GM19438 (cell line): ENCODE data around the gene SPTBN5.

Experiments used
- ATAC-seq: cut with Tn5 transposase; IDR thresholded peaks from one replicate; pipeline ENCODE4 v1.9.1; 2021; ENCODE audit warnings: low read depth; ENCODE audit not compliant: unreplicated experiment

The SPTBN5 gene

GRCh38 chr15:41869770-41870688 is 23.8 kb downstream of the SPTBN5 start:
- ATAC-seq = no peak

GRCh38 chr15:41868321-41868720 is 25.5 kb downstream of the SPTBN5 start:
- no peak for ATAC-seq

- ATAC-seq = no peak
These were observed 26.8 kb downstream of the SPTBN5 start for GRCh38 chr15:41866872-41867579.

- no peak for ATAC-seq
These were observed 27.6 kb downstream of the SPTBN5 start for GRCh38 chr15:41866263-41866703.

- no peak for ATAC-seq
These were observed 28.3 kb downstream of the SPTBN5 start for GRCh38 chr15:41865490-41866055.

GRCh38 chr15:41862515-41863116 is 31.2 kb downstream of the SPTBN5 start:
- no peak for ATAC-seq

GRCh38 chr15:41861736-41862356 is 32.0 kb downstream of the SPTBN5 start:
- no peak for ATAC-seq

GRCh38 chr15:41860049-41860828 is 33.6 kb downstream of the SPTBN5 start:
- ATAC-seq = no peak

GRCh38 chr15:41858756-41859155 is 35.1 kb downstream of the SPTBN5 start:
- no peak for ATAC-seq

GRCh38 chr15:41857316-41857715 is 36.5 kb downstream of the SPTBN5 start:
- ATAC-seq = no peak

GRCh38 chr15:41856716-41857115 is 37.1 kb downstream of the SPTBN5 start:
- ATAC-seq = no peak

GRCh38 chr15:41856262-41856661 is 37.6 kb downstream of the SPTBN5 start:
- ATAC-seq = no peak

GRCh38 chr15:41855261-41855961 is 38.4 kb downstream of the SPTBN5 start:
- ATAC-seq = no peak

GRCh38 chr15:41854443-41854842 is 39.4 kb downstream of the SPTBN5 start:
- no peak for ATAC-seq

- no peak for ATAC-seq
These were observed 40.0 kb downstream of the SPTBN5 start for GRCh38 chr15:41853831-41854230.

- no peak for ATAC-seq
These were observed 40.9 kb downstream of the SPTBN5 start for GRCh38 chr15:41852736-41853590.

GRCh38 chr15:41851755-41852370 is 42.0 kb downstream of the SPTBN5 start:
- ATAC-seq = no peak

- ATAC-seq = no peak
These were observed 42.7 kb downstream of the SPTBN5 start for GRCh38 chr15:41851167-41851523.
